Measurements from ENCODE around the gene SORCS3.

The SORCS3 gene

GRCh38 chr10:105197598-105198364 lies 556.7 kb downstream of the SORCS3 start:
- no peak for DNase-seq

GRCh38 chr10:105206616-105207015 lies 565.5 kb downstream of the SORCS3 start:
- DNase-seq, result no peak

- DNase-seq, result no peak
These were observed 566.4 kb downstream of the SORCS3 start for GRCh38 chr10:105207476-105207995.

GRCh38 chr10:105210546-105210945 lies 569.5 kb downstream of the SORCS3 start:
- DNase-seq, result no peak

GRCh38 chr10:105237685-105238084 lies 596.6 kb downstream of the SORCS3 start:
- DNase-seq, result no peak

- DNase-seq, result no peak
These were observed 598.5 kb downstream of the SORCS3 start for GRCh38 chr10:105239311-105240219.

GRCh38 chr10:105241254-105241653 lies 600.2 kb downstream of the SORCS3 start:
- DNase-seq, result no peak

- no peak for DNase-seq
These were observed 602.3 kb downstream of the SORCS3 start for GRCh38 chr10:105243381-105243780.

GRCh38 chr10:105243825-105244224 lies 602.7 kb downstream of the SORCS3 start:
- no peak for DNase-seq

GRCh38 chr10:105247831-105248499 lies 606.9 kb downstream of the SORCS3 start:
- DNase-seq, result no peak

- DNase-seq, result no peak
These were observed 611.8 kb downstream of the SORCS3 start for GRCh38 chr10:105252911-105253310.

GRCh38 chr10:105253515-105254212 lies 612.6 kb downstream of the SORCS3 start:
- DNase-seq, result no peak

GRCh38 chr10:105258036-105258673 lies 617.1 kb downstream of the SORCS3 start:
- DNase-seq, result no peak

- no peak for DNase-seq
These were observed 617.6 kb downstream of the SORCS3 start for GRCh38 chr10:105258674-105259065.

- DNase-seq, result no peak
These were observed 618.1 kb downstream of the SORCS3 start for GRCh38 chr10:105259201-105259600.

GRCh38 chr10:105262666-105263065 lies 621.6 kb downstream of the SORCS3 start:
- DNase-seq, result no peak

GRCh38 chr10:105266966-105267539 lies 626.0 kb downstream of the SORCS3 start:
- no peak for DNase-seq

GRCh38 chr10:105268961-105269360 lies 627.9 kb downstream of the SORCS3 start:
- no peak for DNase-seq

- DNase-seq, result no peak
These were observed 628.6 kb downstream of the SORCS3 start for GRCh38 chr10:105269689-105270088.

GRCh38 chr10:105274556-105275070 lies 633.5 kb downstream of the SORCS3 start:
- no peak for DNase-seq

GRCh38 chr10:105278439-105278838 lies 637.3 kb downstream of the SORCS3 start:
- no peak for DNase-seq
